KBM-7 (cell line): ENCODE data around the gene PLCXD3.

Source experiments
- DNase-seq: peaks from one replicate; pipeline ENCODE4 v3.0.0-alpha.2; 2015
- in situ Hi-C: fragments of 300-500 bp; cut with MboI; formaldehyde crosslinking; loops from 2 replicates; pipeline ENCODE4 v1.14.3; 2020; ENCODE audit warnings: low sequenced_read_pairs, low pct_unique_long_range_greater_than_20kb, mixed read lengths

Gene PLCXD3

DNA sequence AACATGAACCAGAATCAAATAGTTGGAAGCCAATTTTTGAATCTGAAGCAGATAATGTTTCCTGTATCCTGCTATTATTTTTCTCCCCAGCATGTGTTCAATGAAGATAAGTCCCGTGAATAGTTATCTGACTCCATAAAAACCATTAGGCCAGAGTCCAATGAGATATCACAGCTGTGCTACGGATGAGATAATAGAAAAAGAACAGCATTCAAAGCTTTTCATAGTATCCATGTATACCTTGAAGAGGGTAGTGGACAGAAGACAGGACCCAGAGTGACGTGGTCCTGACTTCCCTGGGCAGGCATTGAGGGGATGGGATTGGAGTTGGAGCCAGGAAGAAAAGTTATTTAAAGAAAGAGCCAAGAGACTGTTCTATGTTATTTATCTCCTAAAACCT, 246.4 kb downstream of the PLCXD3 start:
- in situ Hi-C loops = no loop called here
- DNase-seq = no peak

- in situ Hi-C loops = no loop called here
- DNase-seq = no peak
These were observed 247.1 kb downstream of the PLCXD3 start for GRCh38 chr5:41263335-41263734.
